Spleen (tissue), 7 donors: ENCODE data around the gene LDLRAD4.

Experiments used
- CTCF ChIP-seq, 11 experiments: fragments of 200-600 bp in 7 of 11; fragments of 450-650 bp in 4 of 11; sonication (generic) in 4 of 11; IDR thresholded peaks in 8 of 11; conservative IDR thresholded peaks in 3 of 11; 1 replicate in 7 of 11; 2 replicates in 4 of 11; pipeline versions ENCODE4 v1.4.0 to v1.8.0; 2016 to 2021; ENCODE audit warnings: antibody characterized with exemption in 11 of 11, inconsistent platforms in 4 of 11, mild to moderate bottlenecking in 1 of 11
- POLR2A ChIP-seq, 3 donors: fragments of 450-650 bp; IDR thresholded peaks; one replicate each; pipeline ENCODE4 v1.5.1; 2017; ENCODE audit warnings: antibody characterized with exemption in 3 of 3, mild to moderate bottlenecking in 1 of 3
- donor health status: DM: no; HTN: no; CAD: no; lungs with moderate emphysema.
- donor health status: DM: no; HTN: no; CAD: no.
- donor health status: DM: no; HTN: no; CAD: no.

GRCh38 chr18:13420969-13421686, 202.6 kb downstream of the LDLRAD4 start:
- no peak for TF ChIP-seq CTCF (IDR thresholded peaks at IDR 0.05 in 8 of 11, conservative IDR thresholded peaks at IDR 0.05 in 3 of 11)
- no peak for TF ChIP-seq POLR2A (IDR thresholded peaks at IDR 0.05)
